Breast epithelium (tissue), 3 donors: ENCODE data around the gene ABAT.

ENCODE experiments used
- POLR2A ChIP-seq: fragments of 450-650 bp; IDR thresholded peaks from one replicate; pipeline ENCODE4 v1.6.1; 2016; ENCODE audit warnings: antibody characterized with exemption, mild to moderate bottlenecking, moderate library complexity
- POLR2AphosphoS5 ChIP-seq, 3 donors: sonication (generic); formaldehyde crosslinking; IDR thresholded peaks; one replicate each; pipeline ENCODE4 v1.6.1; 2017; ENCODE audit warnings: antibody characterized with exemption in 3 of 3

- no peak for TF ChIP-seq POLR2AphosphoS5 (IDR thresholded peaks at IDR 0.05)
- TF ChIP-seq POLR2A = no peak
Observed at GRCh38 chr16:8768283-8768682, 93.9 kb downstream of the ABAT start.
